ENCODE results near the gene SLCO2A1.
A peak's percentile ranks its signal among the peaks of the same experiment; 100 is the strongest.
"Not testable (repeated sequence)": the region's sequence is repeated elsewhere in the genome, so short reads cannot be mapped to it uniquely, and the experiment has no call there.

SLCO2A1 gene

DNA sequence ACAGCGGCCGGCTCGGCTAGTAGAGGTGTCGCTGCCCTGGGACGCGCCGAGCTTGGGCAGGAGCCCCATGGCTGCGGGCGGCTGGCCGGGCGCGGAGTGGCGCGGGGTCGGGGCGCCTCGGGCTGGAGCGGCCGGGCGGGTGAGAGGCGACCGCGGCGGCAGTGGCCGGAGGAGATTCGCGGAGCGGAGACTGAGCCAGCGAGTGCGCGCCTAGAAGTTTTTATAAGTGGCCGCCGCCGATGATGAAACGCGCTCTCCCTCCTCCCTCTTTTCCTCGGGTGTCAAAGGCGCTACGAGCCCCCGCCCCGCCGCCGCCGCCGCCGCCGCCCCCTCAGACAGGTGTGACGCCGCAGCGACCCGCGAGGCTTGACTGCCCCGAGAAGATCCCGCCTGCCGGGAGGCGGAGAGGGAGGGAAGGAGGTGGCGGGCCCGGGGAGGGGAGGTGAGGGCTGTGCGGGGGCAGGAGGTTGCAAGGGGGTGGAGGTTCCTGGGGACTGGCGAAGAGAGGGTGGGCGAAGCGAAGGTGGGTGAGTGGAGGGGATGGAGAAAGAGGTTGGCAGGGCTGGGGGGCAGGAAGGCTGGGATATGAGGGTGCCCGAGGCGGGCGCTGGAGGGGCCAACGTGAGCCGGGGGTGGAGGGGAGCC lies at the start of gene SLCO2A1:
TSS of gene SLCO2A1 (minus strand) at position 192 of the 645 bp plus-strand sequence. CDS start at position 69, 123 bp downstream.
- DNase-seq: peak; percentile 36 to 45

DNA sequence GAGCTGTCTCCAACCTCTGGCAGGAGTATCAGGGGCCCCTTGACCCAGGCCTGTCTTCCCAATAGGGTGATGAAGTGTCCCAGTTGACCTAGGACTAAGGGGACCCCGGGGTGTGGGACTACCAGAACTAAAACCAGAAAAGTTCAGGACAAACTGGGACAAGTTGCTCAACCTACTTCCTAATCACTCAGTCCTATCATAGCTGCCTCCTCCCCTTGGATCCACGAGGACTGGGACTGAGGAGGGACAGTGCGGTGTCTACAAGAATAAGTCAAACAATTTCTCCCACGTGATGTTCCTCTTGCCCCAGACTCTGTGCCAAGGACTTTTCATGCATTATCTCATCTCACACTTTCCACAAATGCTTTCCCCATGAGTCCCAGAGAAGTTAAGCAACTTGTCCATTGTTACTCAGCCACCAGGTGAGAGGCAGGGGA lies 49.4 kb upstream of the SLCO2A1 start:
- DNase-seq: no peak

DNA sequence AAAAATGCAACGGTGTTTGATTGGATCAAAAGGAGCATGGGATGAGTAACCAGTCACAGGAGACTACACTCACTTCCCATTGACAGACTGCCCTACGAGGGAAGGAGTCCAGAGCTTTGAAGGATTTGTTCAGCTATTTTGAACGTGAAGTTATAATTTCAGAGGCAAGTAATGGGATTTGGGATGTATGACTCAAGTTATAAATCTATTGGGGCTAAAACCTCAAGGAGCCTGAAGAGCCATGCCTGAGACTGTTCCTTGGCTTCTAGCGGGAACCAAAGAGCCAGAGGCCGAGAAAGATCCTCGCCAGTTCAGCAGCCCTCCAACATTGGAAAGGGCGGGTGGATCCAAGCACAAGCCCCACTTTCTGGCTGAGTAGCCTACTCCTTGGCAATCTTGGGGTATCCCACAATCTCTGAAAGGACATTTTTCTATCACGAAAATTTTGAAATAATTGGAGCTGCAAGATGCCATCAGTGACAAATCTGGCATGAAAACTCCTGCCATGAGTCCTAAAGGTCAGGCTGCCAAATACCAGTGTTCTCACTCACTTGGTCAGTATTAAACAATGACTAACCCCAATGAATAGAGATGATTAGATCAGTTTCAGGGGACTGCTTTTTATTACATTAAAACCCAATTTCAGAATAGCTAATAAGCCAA lies 48.6 kb upstream of the SLCO2A1 start:
- no peak for DNase-seq

DNA sequence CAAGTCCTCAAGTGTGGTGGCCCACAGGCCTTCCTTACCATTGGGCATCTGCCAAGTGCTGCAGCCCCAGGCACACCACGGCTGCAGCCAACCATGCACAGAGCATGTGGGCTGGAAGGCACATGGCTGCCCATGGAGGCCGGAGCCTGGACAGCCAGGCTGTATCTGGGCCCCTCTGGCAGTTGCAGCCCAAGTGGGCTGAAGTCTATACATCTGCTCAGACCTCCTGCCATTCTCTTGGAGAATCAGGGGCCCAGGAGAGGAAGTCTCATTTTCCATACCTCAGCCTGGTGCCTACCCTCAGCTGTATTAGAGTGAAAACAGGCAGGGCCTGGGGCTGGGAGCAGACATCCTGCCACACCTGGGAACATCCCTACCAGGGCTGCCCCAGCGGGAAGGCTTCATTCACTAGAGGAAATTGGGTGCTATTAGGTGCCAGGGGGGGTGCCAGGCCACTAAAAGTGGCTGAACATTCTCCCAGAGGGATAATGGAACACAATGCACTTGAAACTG lies 48.0 kb upstream of the SLCO2A1 start:
- DNase-seq: no peak

DNA sequence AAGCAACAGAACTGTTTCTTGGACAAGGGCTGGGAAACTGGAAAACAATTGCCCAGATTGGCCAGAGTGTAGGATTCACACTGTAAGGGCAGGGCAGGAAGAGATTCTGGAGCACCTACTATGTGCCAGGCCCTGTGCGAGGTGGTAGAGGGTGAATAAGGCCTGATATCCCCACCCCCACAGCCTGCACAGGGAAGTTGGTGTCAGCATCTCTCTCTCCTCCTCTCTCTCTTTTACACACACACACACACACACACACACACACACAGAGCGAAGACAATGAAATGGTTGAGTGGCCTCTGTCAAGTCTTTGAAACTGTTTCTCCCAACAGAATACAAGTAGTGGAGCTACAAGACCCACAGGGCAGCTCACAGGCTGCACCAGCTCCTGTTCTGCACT lies 47.1 kb upstream of the SLCO2A1 start:
- no peak for DNase-seq

DNA sequence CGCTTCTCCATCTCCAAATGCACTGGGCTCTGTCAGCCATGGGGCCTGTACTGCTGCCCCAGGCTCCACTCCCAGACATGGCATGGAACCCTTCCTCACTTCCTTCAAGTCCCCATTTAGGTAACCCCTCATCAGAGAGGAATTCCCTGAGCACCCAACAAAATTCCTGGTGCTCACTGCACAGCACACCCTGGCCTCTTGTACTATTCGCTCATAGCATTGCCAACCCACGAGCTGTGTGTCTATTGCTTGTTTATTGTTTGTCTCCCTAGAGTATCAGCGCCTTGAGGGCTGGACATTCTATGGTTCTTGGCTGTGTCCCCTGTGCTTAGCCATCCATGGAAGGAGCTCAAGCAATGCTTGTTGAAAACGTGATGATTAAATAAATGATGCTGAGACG lies 46.1 kb upstream of the SLCO2A1 start:
- DNase-seq: no peak

DNA sequence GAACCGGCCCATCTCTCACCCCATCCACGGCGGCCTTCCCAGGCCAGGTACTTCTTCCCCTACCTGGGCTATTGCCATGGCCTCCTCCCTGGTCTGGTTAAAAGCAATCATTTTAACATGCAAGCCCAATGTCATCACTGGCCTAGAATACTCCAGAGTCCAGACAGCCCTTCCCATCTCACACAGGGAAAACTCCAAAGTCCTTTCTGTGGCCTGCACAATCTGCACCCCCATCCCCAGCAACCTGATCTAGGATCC lies 45.8 kb upstream of the SLCO2A1 start:
- DNase-seq: no peak

DNA sequence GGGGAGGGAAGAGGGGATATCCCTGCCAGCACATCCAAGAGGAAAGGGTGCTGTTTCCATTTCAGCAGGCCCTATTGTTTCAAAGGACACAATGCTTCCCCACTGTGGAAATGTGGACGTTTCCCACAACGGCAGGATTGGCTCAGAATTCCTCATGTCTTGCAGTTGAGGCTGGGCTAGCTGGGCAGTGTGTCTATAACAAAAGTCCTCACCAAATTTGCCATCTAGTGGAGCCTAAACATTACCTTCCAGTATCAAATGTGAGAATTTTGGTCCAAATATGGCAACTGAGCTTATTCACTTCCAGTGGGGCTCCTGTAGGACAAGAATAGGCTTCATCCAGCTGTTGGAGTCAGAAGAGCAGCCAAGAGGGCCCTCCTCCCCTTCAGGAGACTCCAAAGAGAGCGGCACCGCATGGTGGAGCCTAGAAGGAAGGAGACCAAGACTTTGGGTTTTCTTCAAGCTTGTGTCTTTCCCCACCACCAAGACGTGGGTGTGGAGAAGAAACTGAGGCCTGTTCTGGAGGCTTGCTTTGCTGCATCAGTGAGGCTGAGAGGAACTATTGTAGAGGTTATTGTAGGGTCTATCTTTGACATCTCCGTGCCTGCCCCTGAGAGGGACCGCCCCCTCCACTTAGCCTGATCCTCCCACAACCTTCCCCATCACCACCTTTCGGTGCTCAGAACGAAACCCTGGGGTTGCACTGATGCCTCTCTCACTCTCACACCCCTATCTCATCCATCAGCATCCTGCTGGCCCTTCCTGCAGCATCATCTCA lies 45.3 kb upstream of the SLCO2A1 start:
- no peak for DNase-seq

DNA sequence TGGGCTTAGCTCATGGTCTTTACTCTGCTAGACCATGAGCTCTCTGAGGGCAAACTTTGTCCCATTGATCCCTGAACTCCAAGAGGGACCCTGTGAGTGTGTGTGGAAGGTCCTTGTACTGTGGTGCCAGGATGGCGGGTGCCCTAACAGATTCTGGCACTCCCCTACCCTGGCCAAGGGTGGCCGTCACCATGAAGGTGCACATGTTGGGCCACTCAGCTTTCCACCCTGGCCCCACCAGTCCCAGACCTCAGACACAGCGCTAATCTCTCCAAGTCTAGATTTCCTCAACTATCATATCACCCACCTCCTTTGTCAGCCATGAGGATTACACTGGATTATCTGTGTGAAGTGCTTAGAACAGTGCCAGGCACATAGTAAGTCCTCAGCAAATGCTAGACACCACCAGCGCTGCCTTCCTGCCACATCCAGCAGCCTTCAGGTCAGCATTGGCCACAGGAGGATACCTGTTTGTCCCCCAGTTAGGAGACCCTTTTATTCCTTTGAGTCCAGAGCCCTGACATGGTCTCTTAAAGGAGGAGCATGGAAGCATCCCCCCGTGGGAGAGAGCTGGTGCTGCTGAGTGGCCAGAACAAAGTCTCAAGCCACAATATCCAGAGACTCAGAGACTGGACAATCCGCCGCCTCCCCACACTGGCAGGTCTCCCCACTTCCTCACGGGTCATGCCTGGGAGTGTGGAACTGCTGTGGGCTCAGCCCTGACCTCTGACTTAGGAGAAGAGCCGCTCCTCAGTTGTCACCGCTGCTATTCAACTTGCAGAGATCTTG lies 44.5 kb upstream of the SLCO2A1 start:
- no peak for DNase-seq

DNA sequence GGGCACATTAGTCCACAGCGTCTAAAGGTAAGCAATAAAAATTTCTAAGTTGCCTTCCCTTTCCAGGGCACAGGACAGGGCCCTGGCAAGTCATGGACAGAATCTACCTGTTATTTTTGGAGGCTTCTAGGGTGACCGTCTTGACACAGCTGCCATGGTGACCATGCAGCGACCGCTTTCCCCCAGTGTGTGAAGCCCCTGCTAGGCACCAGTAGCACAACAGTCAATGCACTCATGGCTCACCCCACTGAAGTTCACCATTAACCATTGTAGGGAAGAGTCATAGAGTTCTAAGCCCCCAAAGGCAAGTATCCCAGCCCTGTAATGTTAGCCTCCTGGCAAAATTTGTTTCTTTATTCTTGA lies 43.8 kb upstream of the SLCO2A1 start:
- DNase-seq: no peak

DNA sequence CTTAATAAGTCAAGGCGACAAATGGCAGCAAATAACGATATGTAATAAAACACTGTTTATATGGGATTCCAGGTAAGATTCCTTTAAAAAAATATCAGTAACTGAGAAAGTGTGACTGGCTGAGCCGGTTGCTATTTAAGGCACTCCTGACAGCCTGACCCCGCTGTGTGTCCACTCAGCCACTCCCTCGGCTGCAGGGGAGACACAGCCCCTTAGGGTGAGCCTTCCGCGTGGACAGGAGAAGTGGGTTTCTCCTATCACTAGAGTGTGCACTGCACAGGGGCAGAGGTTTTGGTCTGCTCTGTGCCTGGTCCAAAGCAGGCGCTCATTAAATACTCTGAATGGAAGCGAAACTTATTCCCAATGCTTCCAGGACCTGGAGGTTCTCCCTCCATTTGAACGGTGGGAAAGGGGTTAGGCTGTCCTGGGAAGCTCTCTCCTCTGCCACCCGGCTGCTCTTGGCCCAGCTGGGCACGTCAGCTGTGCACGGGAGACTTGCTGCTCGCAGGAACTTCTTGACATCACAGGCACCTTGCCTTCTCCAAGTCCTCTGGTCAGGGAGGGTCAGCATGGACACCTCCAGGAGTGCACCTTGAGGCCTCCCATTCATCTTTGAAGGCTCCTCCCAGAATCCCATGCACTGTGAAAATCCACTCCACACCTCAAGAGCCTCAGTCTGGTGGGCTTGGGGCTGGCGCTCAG lies 43.3 kb upstream of the SLCO2A1 start:
- no peak for DNase-seq

DNA sequence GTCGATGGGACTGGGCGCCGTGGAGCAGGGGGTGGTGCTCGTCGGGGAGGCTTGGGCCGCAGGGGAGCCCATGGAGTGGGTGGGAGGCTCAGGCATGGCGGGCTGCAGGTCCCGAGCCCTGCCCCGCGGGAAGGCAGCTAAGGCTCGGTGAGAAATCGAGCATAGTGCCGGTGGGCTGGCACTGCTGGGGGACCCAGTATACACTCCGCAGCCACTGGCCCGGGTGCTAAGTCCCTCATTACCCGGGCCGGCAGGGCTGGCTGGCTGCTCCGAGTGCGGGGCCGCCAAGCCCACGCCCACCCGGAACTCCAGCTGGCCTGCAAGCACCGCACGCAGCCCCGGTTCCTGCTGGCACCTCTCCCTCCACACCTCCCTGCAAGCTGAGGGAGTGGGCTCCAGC lies 40.6 kb upstream of the SLCO2A1 start:
- DNase-seq: not testable (repeated sequence)

DNA sequence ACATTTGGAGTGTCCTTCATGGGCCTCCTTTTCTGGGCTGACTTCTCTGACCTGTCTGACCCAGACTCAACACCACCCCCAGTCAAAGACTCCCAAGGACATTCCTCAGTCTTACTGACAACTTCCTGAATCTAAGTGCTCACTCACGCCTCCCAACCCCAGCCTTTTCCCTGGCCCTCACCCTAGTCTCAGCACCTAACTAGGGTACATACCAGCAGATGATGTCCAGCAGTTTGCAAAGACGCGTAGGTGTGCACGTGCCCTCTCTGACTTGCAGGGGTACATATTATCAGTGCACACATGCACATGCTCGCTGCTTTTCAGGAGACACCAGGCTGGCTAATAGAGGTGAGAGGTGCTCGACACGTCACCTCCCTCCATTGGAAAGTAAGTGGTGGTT lies 38.7 kb upstream of the SLCO2A1 start:
- DNase-seq: no peak

DNA sequence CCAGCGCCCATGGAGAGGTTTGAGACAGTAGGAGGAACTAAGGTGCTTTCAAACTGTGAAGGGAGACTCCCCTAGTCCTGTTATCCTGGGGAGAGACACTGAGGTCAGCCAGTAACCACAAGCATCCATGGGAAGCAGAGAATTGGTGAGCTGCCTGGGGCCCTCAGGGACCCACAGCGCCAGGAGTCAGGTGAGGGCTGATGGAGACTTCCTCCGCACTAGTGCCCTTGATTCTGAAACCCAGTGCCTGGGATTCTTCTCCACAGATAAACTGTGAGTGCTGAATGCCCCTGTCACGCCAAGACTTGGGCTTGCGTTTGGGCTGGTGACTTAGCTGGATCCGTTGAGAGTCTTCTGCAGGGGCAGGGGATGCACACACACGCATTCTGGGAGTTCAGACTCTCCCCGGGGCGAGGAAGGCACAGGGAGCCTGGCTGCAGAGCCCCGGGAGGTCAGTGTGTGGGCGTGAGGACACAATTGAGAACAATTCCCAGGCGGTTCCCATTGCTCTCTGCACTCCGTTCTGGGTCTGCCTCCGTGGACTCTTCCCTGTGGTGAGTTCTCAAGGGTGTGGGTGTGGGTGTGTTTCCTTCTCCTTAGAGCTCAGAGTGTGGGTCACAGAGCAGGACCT lies 37.9 kb upstream of the SLCO2A1 start:
- no peak for DNase-seq

DNA sequence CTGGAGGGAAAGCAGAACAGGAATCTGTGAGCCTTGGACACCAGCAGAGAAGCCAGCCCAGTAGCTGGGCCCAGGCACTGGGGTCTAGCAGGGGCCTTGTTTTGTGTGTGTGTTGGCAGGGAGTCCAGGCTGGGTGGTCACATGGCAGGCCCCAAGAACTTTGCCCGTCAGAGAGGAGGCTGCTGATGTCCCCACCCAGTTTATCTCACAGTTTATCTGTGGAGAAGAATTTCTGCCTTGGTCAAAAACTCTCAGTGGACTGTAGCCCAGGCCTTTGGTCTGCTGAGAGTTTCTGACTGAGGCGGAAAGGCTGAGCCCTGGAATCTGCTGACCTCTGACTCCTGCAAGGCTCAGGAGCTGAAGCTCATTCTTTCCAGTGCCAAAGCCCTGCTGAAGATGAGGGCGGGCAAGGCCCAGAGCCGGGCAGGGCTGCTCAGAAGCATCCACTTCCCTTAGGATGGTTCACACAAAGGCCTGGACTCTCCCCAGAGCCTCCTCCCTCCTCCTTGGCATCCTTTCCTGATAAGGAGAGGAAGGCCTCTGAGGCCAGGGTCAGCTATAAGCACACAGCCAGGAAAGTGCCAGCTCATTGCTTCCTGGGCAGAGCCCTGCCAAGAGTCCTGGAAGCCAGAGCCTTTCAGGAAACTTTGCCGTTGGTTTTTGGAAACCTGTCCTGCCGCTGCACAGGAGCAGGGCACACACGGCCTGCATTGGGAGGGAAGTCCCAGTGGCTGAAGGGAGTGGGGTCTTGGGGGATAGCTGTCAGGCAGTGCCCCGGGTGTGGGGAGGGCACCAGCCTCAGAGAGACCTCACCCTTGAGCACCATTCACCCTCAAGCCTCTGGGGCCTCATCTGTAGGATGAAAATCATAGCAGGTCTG lies 37.2 kb upstream of the SLCO2A1 start:
- DNase-seq: no peak

DNA sequence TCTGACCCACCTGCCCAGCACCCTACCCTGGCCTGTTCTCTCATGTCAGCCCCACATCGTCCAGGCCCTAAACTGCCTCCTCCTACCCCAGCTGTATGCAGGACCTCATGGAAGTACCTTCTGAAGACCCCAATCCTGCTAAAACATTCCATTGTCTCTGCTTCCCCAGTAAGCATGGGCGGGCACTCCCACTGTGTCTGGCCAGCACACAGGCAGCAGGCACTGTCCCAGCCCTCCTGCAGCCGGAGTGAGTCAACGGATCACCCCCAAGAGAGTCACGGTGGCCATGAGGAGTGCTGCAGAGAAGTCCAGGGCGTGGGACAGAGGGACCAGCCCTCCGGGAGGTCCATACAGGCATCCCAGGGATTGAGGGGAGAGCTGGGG lies 36.4 kb upstream of the SLCO2A1 start:
- DNase-seq: no peak

DNA sequence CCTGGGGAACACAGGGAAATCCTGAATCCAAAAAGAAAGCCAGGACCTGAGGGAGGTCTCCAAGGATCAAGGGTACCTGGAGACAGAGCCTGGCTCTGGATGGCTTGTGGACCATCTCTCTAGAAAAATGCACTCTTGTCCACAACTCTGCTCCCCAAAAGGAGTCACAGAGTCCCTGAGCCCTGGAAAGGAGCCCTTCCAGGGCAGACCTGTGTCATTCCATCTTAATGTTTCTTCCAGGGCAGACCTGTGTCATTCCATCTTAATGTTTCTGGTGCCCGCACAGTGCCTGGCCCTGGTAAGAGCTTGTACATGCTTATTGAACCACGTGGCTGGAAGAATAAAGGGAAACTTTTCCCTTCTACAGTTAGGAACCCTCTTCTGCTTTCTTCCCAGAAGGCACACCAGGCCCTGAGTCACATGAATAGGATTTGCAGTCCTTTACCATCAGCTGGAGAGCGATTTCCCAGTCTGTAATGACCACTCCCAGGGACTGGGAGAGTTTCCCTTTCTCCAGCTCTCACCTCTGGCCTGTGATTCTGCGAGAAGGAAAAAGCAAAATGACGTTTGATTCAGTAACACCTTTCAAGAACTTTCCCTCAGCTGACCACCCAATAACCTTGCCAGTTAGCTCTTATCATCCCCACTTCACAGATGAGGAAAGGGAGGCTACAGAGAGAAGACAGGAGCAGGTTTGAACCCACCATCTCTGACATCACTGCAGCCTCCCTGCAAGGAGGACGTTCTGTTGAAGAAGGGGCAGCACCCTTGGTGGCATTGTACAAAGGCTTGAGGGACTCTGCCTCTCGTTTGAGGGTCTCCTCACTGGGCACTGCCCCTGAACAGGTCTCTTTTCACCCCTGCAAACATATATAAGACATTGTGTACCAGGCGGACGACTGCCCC lies 35.8 kb upstream of the SLCO2A1 start:
- no peak for DNase-seq

DNA sequence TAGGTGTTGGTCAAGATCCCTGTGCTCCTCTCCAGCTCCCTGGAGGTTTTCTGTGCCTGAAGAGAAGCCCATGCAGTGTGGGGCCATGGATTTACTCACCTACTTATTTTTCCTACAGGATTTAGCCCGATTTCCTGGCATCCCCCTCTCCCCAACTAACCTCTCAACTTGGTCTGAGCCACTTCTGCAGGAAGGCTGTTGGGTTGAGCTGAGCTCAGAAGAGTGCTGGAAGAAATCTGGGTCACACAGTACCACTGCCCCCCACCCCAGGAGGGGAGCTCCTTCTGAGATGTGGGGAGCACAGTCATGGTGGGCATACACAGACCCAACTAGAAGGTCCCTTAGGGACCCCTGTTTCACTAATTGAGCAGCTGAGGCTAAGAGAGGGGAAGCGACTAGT lies 34.4 kb upstream of the SLCO2A1 start:
- no peak for DNase-seq

DNA sequence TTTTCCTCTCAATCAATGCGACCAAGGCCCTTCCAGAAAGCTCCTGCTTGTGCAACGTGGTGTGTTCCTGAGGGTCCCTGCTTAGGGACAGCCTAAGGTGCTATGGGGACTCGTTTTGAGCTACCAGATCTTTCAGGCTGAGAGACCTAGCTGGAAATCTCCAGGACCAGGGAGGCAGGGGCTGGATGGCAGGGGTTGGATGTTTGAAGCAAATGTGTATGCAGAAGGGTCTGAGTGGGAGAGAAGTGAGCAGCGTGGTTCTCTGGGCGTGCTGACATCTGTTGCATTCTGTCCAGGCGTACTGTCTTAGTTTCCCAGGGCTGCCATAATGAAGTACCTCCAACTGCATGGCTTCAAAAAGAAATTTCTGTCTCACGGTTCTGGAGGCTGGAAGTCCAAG lies 31.7 kb upstream of the SLCO2A1 start:
- DNase-seq: no peak
